HG02798 (cell line): ENCODE measurements around the gene ERO1A.

Experiments
- ATAC-seq: cut with Tn5 transposase; IDR thresholded peaks from one replicate; pipeline ENCODE4 v1.9.1; 2021; ENCODE audit warnings: mild to moderate bottlenecking; ENCODE audit not compliant: unreplicated experiment, poor library complexity

The ERO1A gene

DNA sequence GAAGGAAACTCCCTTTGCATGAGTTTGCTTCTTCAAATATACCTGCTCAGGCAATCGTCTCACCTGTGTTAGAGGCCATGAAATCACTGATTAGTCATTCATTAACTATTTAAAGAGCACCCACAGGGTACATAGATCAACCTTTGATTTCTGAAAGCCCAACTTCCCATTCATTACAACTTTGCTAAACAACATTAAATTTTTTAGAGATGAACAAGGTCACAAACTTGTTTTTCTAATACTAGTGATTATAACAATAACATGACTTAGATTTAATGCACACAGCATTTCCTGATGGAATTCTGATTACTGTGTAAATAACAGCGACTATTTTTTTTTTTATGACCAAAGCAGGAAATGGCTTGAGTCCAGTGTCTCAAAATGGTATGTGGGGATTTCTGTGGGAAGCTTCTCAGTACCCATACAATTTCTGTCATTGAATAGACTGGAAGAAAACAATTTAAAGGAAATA is 5.4 kb upstream of the ERO1A start:
- ATAC-seq, result no peak

DNA sequence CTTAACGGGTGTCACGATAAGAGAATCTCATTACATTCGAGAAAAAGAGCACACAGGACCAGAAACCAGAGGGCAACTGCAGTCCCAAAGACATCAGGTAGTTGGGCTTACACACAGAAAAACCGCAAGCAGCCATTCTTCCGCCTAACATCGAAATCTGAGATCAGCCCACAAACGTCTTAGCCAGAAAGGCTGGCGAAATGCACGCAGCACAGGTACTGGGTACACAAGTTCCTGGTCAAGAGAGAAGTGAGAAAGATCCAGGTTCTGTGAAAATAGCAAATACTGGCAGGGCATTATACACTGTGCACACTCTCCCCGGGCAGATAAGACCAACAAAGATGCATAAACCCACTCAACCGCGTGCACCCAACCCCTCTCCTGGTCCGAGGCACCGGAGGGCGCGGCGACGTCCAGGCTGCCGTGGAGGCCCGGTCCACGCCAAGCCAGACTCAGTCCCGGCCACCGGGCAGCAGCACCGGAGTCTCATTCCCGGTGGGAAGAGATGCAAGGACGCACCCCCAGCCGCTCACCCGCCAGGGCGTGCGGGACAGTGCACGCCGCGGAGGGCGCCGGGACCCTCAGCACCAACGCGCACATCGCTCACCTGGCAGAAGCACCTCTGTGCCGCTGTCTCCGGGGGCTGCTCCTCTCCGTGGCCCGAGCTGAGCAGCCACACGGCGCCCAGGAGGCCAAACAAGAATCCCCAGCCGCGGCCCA is 437 bp downstream of the ERO1A start:
- peak; percentile 57 for ATAC-seq

DNA sequence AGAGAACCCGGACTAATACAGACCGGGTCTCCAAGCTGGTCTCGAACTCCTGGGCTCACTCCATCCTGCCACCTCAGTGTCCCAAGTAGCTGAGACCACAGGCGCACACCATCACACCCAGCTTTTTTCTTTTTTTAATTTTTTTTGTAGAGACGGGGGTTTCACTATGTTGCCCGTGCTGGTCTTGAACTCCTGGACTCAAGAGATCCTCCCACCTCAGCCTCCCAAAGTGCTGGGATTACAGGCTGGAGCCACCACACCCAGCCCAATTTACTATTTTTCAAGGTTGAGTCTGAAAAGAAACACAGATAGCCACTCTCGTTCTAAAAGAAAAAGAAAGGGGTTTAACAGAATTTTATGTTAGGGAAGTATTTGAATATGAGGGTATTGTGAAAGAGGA is 1.8 kb downstream of the ERO1A start:
- no peak for ATAC-seq

DNA sequence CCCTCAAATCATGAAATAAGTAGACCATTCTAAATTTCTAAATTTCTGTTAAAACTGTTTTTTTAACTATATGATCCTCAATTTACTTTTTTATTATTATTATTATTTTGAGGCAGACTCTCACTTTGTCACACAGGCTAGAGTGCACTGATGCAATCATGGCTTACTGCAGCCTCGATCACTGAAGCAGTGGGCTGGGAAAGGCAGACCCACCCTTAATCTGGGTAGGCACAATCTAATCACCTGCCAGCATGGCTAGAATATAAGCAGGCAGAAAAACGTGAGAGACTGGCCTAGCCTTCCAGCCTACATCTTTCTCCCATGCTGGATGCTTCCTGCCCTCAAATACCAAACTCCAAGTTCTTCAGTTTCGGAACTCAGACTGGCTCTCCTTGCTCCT is 2.3 kb downstream of the ERO1A start:
- ATAC-seq, result no peak

DNA sequence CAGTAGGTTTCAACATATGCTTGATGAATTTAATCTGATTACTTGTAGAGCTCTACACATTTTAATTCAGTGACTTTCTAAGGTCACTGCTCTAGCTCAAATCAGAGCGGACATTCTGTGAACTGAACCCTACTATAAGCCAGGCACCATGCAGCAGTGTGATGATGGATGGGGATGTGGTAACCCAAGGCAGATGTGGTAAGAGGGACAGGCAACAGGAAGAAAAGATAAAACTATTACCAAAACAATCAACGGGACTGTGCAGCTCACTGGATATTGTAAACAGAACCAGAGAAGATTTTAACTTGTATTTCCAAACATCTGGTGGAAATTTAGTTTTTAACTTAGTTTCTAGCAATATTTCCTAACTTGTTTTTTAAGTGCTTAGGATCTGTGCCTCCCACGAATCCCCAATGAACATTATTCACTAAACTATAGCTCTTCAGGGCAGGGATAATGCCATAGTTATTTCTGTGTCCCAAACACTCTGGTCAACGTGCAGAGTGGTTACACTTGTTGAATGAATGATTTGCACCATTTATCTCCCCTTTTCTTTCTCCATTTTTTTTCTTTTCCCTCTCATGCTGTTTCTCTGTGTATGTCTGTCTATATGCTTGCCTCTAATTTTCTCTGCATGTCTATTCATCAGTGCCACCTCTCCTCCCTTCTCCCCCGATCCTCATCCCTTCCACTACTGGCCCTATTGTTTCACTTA is 3.0 kb downstream of the ERO1A start:
- ATAC-seq, result no peak

DNA sequence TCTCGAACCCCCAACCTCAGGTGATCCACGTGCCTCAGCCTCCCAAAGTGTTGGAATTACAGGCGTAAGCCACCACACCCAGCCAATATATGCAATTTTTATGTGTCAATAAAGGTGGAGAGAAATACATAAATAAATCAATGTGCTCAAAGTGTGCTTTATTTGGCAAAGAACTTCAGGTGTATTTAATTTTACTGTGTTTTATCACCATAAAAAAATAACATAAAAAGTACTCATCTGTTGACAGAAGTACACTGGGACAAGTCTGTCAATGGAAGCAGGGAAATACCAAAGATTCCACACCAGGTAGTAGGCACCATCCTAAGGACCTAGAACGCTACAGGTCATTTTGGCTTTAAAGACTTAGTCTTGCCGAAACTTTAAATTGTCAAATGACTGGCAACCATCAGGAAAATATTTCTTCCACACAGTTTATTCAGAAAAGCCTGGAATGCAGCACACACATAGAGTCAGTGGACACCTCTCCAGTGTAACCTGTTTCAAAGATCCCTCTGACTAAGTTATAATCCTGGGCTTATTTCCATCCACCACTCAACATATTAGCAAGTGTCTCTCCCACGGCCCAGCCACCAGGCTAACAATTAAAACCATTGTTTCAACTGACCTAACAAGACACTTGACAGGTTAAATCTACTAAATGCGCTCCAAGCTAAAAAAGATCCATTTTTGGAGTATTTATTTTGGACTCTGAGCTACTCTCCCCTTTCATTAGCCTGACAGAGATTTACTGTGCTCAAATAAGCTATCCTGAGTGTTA is 4.2 kb downstream of the ERO1A start:
- ATAC-seq, result no peak

DNA sequence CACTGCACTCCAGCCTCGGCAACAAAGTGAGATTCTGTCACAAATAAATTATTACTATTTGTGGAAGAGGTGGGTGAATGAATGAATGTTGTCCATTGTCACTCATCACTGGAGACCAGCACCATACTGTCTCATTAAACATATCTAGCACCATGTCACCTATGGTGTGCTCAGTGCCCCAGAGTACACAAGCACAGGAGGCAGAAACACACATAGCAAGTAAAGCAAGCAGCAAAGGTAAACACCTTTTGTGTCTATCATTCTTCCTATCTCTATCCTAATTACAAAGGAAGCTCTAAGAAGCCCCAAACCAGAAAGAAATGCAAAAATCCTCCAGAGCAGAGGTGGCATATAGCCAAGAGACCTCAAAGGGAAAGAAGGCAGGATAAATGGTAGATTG is 9.2 kb downstream of the ERO1A start:
- ATAC-seq, result no peak

DNA sequence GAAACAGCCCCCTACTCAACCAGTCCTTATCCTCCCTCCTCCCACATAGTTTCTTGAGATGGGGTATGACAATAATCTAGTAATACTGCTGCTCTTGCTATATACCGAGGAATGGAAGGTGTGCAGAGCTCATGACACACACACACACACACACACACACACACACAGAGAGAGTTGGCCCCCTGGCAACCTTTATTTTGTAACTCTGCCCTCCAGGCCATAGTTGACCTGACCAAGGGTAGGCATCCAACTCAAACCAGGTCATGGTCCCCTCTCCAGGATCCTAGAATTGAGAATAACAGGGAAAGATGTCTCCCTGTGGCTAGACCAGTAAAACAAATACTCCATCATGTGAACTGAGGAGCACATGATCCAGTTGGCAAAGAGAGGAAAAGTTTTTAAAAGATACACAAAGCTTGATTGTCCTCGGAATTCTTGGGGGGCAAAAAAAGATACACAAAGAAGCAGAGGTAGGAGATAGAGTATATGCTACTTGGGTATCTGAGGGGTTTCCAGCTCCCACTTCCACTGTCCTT is 11.3 kb downstream of the ERO1A start:
- no peak for ATAC-seq

DNA sequence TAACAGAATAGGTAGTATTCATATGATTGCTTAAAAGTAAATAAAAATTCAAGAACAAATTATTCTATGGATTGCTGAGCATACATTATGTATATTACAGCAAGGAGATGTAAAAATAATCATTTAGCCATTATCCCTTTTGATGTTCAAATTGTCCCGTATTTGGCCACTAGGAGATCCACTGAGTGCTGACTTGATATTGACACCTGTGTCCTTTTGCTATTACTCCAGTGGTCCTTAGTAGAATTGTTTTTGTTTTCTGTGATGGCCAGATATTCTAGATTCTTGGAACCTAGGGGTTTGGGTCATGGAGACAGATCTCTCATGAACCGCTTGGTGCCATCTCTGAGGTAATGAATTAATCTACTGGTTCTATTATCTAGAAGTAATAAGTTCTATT is 16.8 kb downstream of the ERO1A start:
- ATAC-seq, result no peak

DNA sequence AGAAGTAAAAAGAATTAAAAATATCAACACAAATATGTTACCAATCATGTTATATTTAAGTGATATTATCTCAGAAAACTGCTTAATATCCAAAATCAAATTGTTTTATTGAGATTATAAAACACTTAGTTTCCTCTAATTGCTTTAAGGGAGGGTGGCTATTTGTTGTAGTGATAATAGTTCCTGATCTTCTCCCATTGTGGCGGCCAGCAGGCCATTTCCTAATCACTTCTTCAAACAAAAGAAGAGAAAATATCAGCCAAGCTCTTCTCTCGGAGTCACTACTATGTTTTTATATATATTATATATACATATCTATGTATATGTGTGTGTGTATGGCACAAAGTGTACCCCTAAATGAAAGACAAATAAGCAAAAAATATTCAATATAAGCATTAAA is 31.5 kb downstream of the ERO1A start:
- ATAC-seq, result no peak

DNA sequence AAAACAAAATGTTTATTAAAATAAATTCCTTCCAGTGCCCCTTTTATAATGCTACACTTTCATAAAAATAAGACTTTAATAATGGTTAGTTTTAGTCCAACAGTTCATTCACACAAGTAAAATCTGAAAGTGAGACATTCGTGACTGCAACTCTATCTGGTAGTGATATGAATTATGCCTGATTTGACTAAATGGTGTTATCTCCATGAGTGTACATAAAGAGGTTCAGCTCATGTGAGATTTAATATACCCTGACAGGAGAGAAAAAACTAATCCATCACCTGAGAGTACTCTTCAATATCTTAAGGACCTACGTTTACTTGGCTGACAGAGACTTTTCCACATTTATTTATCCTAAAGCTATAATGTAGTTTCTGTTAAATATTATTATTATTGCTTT is 34.0 kb downstream of the ERO1A start:
- no peak for ATAC-seq

DNA sequence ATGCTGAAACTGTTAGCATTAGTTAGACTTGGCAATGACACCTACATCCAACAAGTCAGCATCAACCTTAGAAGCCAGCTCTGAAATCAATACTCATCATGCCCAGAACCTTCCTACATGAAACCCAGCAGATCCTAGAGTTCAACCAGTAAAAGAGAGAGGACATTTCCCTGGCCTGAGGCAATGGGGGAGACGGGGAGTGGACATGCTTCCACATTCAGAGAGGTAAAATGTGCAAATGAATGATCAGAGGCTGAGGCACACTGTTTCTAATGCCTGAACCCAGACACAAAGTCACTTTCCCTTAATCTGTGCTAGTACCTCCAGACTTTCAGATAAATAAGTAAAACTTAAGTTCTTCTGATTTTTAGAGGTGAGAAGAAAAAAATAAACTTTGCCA is 34.5 kb downstream of the ERO1A start:
- ATAC-seq, result no peak

DNA sequence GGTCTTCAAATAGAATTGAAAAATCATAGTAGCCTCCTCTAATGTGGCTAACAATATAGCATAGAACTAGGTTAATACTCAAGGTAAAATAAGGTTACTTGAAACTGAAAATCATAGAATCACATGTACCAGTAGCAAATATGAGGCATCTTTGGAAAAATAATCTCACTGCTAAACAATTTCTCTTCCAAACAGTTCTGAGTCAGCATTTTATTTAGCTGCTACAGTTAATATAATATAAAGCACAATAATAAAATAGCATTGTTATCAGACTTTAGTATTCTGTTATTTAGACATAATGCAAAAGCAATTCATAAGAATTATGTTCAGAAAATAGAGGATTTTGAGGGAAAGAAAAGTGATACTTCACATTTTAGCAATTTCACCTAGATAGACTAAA is 35.0 kb downstream of the ERO1A start:
- ATAC-seq, result no peak

DNA sequence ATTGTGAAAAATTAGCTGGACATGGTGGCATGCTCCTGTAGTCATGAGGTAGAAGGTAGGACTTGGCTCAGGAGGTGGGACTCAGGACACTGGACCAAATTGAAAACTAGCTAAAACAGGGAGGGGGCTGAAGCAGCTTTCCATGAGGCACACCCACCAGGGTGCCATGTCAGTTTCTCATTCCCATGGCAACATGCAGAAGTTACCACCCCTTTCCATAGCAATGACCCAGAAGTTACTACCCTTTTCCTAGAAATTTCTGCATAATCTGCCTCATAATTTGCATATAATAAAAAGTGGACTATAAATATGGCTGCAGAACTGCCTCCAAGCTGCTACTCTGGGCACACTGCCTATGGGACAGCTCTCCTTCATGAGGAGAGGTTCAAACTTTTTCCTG is 38.5 kb downstream of the ERO1A start:
- ATAC-seq, result no peak

DNA sequence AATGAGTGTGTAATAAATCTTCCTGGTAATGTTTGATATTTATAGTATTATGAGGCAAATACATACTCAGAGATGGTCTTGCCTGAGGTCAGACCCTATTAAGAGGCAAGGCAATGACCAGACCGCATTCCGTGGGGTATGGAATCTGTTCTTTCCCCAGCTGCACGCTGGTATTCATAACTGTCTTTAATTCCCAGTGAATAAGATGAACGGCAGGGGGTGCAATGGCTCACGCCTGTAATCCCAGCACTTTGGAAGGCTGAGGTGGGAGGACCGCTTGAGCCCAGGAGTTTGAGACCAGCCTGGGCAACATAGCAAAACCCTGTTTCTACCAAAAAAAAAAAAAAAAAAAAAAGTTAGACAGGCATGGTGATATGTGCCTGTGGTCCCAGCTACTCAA is 44.6 kb downstream of the ERO1A start:
- no peak for ATAC-seq

DNA sequence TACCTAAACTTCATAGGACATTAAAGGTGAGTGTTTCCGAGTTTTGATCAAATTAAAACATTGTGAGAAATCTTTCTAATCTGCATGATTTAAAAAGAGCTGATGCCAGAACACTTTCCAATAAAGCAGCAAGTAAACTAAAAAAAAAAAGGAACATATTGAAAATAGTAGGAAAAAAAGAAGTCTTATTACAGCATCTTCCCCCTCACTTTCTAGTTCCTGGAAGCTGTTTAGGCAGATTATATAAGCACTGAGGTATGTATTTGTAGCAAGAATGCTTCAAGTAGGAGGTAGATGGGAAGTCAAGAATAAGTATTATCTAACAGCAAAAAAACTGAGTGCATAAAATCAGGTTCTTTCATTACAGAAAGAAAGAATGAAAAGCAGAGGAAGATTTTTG is 45.8 kb downstream of the ERO1A start:
- no peak for ATAC-seq

DNA sequence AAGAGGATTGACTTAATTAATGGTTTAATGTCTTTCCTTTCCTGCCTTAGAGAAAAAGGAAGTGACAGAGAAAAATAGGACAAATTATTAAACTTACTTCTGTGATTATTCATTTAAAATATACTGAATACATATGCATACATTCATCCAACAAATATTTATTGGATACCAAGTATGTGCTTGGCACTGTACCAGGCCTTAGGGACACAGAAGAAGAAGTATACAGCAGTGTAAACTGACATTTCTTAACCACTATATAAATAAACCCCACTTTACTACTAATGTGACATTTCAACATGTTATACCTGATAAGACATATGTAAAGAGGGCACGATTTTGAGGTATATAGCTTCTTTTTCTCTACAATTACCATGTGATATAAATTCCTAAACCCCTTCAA is 53.6 kb downstream of the ERO1A start:
- no peak for ATAC-seq

DNA sequence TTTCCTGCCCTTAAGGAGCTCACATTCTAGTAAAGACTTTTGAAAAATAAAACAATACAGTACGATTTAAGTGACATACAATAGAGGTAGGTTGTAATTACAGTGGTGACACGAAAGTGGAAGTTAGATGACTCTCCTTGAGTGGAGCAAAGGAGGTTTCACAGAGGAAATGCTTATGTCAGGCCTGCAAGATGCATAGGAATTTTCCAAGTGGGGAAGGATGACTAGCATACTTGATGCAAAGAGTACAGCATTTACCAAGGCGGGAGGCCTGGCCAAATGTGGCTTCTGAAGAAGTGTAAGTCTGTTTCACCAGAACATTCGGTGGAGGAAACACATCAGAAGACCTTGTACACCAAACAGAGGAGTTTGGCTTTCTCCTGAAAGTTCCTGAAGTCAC is 55.2 kb downstream of the ERO1A start:
- no peak for ATAC-seq

DNA sequence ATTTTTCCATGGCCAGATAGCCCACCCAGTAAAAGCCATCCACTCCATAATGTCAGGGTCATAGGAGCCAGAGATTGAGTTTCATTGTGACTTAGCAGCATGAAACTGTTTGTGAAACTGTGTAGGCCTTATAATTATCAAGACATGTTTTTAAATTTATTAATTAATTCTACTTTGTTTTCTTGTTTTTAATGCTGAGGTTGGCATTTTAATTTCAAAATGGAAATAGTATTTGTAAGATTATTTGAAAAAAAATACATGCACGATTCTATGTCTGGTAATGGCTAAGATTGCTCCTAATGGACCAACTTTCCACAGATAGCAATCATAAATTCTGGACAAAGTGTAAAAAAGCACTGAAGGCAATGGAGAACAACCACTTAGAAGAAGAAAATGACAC is 75.7 kb downstream of the ERO1A start:
- no peak for ATAC-seq

DNA sequence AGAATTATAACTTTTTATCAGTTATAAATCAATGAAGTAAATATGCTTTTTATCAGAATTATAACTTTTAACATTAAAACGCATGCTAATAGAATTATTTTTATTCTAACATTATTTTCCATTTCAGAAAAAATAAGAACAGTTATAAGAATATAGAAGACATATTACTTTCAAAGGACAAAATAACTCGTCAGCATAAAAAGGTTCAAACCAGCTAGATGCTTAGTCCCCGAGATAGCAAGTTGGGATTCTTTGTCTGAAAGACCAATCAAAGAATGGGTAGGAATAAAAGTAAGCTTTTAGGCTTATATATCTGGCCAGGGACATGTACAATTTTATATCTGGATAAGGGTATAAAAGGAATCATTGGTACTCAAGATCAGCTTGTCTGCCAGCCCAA is 76.8 kb downstream of the ERO1A start:
- no peak for ATAC-seq

DNA sequence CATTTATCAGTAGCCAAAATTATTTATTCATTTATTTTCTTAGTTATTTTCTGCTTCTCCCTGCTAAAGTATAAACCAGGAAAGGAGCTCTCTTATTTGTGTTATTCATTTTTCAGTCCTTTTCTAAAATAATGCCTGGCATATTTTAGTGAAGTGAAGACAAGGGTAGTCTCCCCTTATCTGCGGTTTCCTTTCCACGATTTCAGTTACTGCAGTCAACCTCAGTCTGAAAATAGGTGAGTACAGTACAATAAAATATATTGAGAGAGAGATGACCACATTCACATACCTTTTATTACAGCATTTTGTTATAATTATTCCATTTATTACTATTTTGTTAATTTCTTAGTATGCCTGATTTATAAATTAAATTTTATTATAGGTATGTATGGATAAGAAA is 85.2 kb downstream of the ERO1A start:
- no peak for ATAC-seq
